A549 (cell line): ENCODE measurements around the gene ZNF474. TPM values are rescaled to one million over a fixed set of nuclear protein-coding genes. Genes with fewer than 3 reads are reported as not detected.

Source experiments
- ATAC-seq, 2 experiments: fragments of 200-7000 bp in 1 of 2; fragments of >200 bp in 1 of 2; cut with Nextera tagmentation in 1 of 2; cut with Tn5 transposase in 1 of 2; 3 replicates each; pipeline versions ENCODE4 v1.8.0 to v1.9.1; 2018 to 2020; ENCODE audit warnings: mild to moderate bottlenecking in 1 of 2, moderate library complexity in 1 of 2
- CTCF ChIA-PET: fragments of 300-600 bp; sonication (Branson Sonifier 250); formaldehyde crosslinking; extraction: SDS; loops from one replicate; lab custom pipeline; 2021; ENCODE audit warnings: antibody characterized with exemption, inconsistent platforms; lab: Yijun Ruan, JAX
- POLR2A ChIA-PET: fragments of 350-600 bp; formaldehyde crosslinking; extraction: SDS; loops from one replicate; lab custom pipeline; 2021; ENCODE audit warnings: antibody characterized with exemption, inconsistent platforms; lab: Yijun Ruan, JAX
- DNase-seq, 2 experiments: peaks; one replicate each; pipeline versions ENCODE4 v3.0.0 to v3.0.0-alpha.2; 2011 to 2016; ENCODE audit warnings: low read depth in 1 of 2, low spot score in 1 of 2
- FAIRE-seq: peaks from 2 replicates; lab custom pipeline; 2011; peaks lifted over from hg19 to GRCh38; lab: Jason Lieb, UNC
- H3K27ac ChIP-seq, 2 experiments: fragments of >200 bp; sonication (Bioruptor Twin); formaldehyde crosslinking; 3 replicates each; pipeline ENCODE4 v1.5.1; 2016 to 2017
- H3K4me1 ChIP-seq: fragments of >200 bp; sonication (Bioruptor Twin); formaldehyde crosslinking; 3 replicates; pipeline ENCODE4 v1.6.1; 2016
- H3K4me2 ChIP-seq: fragments of >200 bp; sonication (Bioruptor Twin); formaldehyde crosslinking; 3 replicates; pipeline ENCODE4 v1.6.1; 2016
- H3K4me3 ChIP-seq: fragments of >200 bp; sonication (Bioruptor Twin); formaldehyde crosslinking; 3 replicates; pipeline ENCODE4 v1.5.1; 2016
- H3K9me3 ChIP-seq: fragments of >200 bp; sonication (Bioruptor Twin); formaldehyde crosslinking; 3 replicates; pipeline ENCODE4 v1.6.1; 2016
- ATOH8 ChIP-seq: fragments of 250-450 bp; sonication (Bioruptor Pico); IDR thresholded peaks from 2 replicates; pipeline ENCODE4 v1.5.0; 2020; ENCODE audit warnings: low read depth, mild to moderate bottlenecking, moderate library complexity
- BCL3 ChIP-seq: fragments of >200 bp; sonication (Bioruptor Twin); formaldehyde crosslinking; IDR thresholded peaks from 3 replicates; pipeline ENCODE4 v1.6.1; 2016
- BHLHE40 ChIP-seq: IDR thresholded peaks from 2 replicates; pipeline ENCODE4 v1.6.1; 2012; ENCODE audit warnings: low read depth, low read length, inconsistent platforms
- CBX2 ChIP-seq: fragments of 200-600 bp; sonication (generic); IDR thresholded peaks from 2 replicates; pipeline ENCODE4 v1.6.1; 2016; ENCODE audit warnings: low read depth, mild to moderate bottlenecking, borderline replicate concordance
- CBX8 ChIP-seq: fragments of 200-600 bp; sonication (generic); IDR thresholded peaks from 2 replicates; pipeline ENCODE4 v1.6.1; 2016
- CEBPB ChIP-seq, 2 experiments: fragments of >200 bp in 1 of 2; sonication (Bioruptor Twin) in 1 of 2; formaldehyde crosslinking in 1 of 2; IDR thresholded peaks; 2 replicates each; pipeline ENCODE4 v1.6.1; 2012 to 2016
- CHD2 ChIP-seq: fragments of 150-350 bp; IDR thresholded peaks from 2 replicates; pipeline ENCODE4 v1.6.1; 2014; ENCODE audit warnings: low read length; ENCODE audit not compliant: partially characterized antibody
- CTCF ChIP-seq: fragments of >200 bp; sonication (Bioruptor Twin); formaldehyde crosslinking; IDR thresholded peaks from 3 replicates; pipeline ENCODE4 v1.5.1; 2016
- E2F6 ChIP-seq: IDR thresholded peaks from 2 replicates; pipeline ENCODE4 v1.6.1; 2012; ENCODE audit warnings: low read depth, borderline replicate concordance
- ELK1 ChIP-seq: fragments of 150-350 bp; IDR thresholded peaks from 2 replicates; pipeline ENCODE4 v1.6.1; 2014; ENCODE audit warnings: low read depth, mild to moderate bottlenecking, low read length
- FOSL2 ChIP-seq, 2 experiments: fragments of 450-650 bp in 1 of 2; fragments of >200 bp in 1 of 2; sonication (Bioruptor Twin) in 1 of 2; formaldehyde crosslinking; IDR thresholded peaks; 2 replicates each; pipeline versions ENCODE4 v1.5.0 to v1.6.1; 2016 to 2020; ENCODE audit warnings: mild to moderate bottlenecking in 1 of 2, moderate library complexity in 1 of 2
- FOXS1 ChIP-seq: fragments of 250-450 bp; sonication (Bioruptor Pico); IDR thresholded peaks from 2 replicates; pipeline ENCODE4 v1.5.0; 2020; ENCODE audit warnings: mild to moderate bottlenecking, moderate library complexity
- GATA3 ChIP-seq: IDR thresholded peaks from 2 replicates; pipeline ENCODE4 v1.6.1; 2012; ENCODE audit warnings: borderline replicate concordance
- HES2 ChIP-seq: fragments of >200 bp; sonication (Bioruptor Twin); formaldehyde crosslinking; IDR thresholded peaks from 2 replicates; pipeline ENCODE4 v1.6.1; 2016
- HMGXB4 ChIP-seq: fragments of 250-450 bp; sonication (Bioruptor Pico); IDR thresholded peaks from 2 replicates; pipeline ENCODE4 v1.5.0; 2021; ENCODE audit warnings: mild to moderate bottlenecking, moderate library complexity, borderline replicate concordance
- HOXA7 ChIP-seq: fragments of 250-450 bp; sonication (Bioruptor Pico); IDR thresholded peaks from 2 replicates; pipeline ENCODE4 v1.5.0; 2020; ENCODE audit warnings: mild to moderate bottlenecking, moderate library complexity
- MYC ChIP-seq: IDR thresholded peaks from 2 replicates; pipeline ENCODE4 v1.6.1; 2012; ENCODE audit warnings: mild to moderate bottlenecking, inconsistent platforms, low read length, improper control_type of control experiment, borderline replicate concordance
- NFE2L2 ChIP-seq: fragments of 150-350 bp; conservative IDR thresholded peaks from 2 replicates; pipeline ENCODE4 v1.6.1; 2014; ENCODE audit warnings: low read length
- NR3C1 ChIP-seq: fragments of >200 bp; sonication (Bioruptor Twin); formaldehyde crosslinking; IDR thresholded peaks from 3 replicates; pipeline ENCODE4 v1.6.1; 2017
- POLR2AphosphoS2 ChIP-seq: conservative IDR thresholded peaks from 2 replicates; pipeline ENCODE4 v1.6.1; 2012; ENCODE audit warnings: low read length, improper control_type of control experiment, inconsistent platforms
- SMC3 ChIP-seq: fragments of >200 bp; sonication (Bioruptor Twin); formaldehyde crosslinking; IDR thresholded peaks from 3 replicates; pipeline ENCODE4 v1.6.1; 2018; ENCODE audit warnings: inconsistent platforms
- SREBF2 ChIP-seq: fragments of 450-650 bp; IDR thresholded peaks from 2 replicates; pipeline ENCODE4 v1.6.1; 2014; ENCODE audit warnings: mild to moderate bottlenecking, moderate library complexity
- TP53 ChIP-seq: fragments of 250-450 bp; sonication (Bioruptor Pico); IDR thresholded peaks from 2 replicates; pipeline ENCODE4 v1.5.0; 2021; ENCODE audit warnings: mild to moderate bottlenecking, moderate library complexity
- ZC3H11A ChIP-seq: fragments of 450-650 bp; IDR thresholded peaks from 2 replicates; pipeline ENCODE4 v1.6.1; 2014; ENCODE audit warnings: antibody characterized with exemption, mild to moderate bottlenecking
- WGBS: methylation state at CpG from one replicate; pipeline ENCODE4 v1.1.6; 2017; ENCODE audit errors: missing lambda C conversion rate; 5-methylcytosine and 5-hydroxymethylcytosine counted together
- polyA plus RNA-seq, 4 experiments: library from polyadenylated mRNA; depleted of rRNA in 3 of 4; stranded (reverse); fragments of >200 nt; fragmentation: RNase III in 1 of 4; extraction: RNeasy Plus Mini Kit Qiagen cat#74134 plus additional on column Dnase treatment in 1 of 4; gene quantifications; 2 replicates in 3 of 4; 3 replicates in 1 of 4; pipeline ENCODE4 v1.2.3, GENCODE V29; 2011 to 2017

Gene ZNF474
- polyA plus RNA-seq, 2 of the 4 experiments (the other 2 are of a cell fraction), result 0.15 to 0.30 TPM

GRCh38 chr5:122175852-122176251, 46.5 kb downstream of the ZNF474 start:
- H3K27ac ChIP-seq, result no peak overlapping the region
- H3K4me1 ChIP-seq, result no peaks in the 10 kb centered on the region; the same call in 2 of the 3 replicates
- no peak for ATAC-seq
- ChIA-PET POLR2A (no interaction called here), CTCF (interaction anchor here (0.6 kb wide), 1 partner anchor 454 kb away, joined by 3 read pairs; no protein-coding TSS in a partner anchor)
- no peak overlapping the region for H3K4me2 ChIP-seq
- no peak for TF ChIP-seq SMC3
- no peak for TF ChIP-seq FOSL2 (IDR thresholded peaks at IDR 0.05)
- no peak for TF ChIP-seq FOSL2 (CRISPR knock-in tag; IDR thresholded peaks at IDR 0.05)
- no peak for TF ChIP-seq CBX8
- TF ChIP-seq FOXS1, result no peak
- no peak for TF ChIP-seq HMGXB4 (CRISPR knock-in tag)
- TF ChIP-seq ELK1, result no peak
- TF ChIP-seq TP53 (CRISPR knock-in tag), result no peak
- no peak for TF ChIP-seq SREBF2
- no peak for TF ChIP-seq NFE2L2
- no peak for TF ChIP-seq CBX2
- no peak for TF ChIP-seq HES2
- no peak for TF ChIP-seq E2F6
- TF ChIP-seq NR3C1, result no peak
- DNase-seq, result no peak
- H3K4me3 ChIP-seq, result no peak overlapping the region
- no peak for FAIRE-seq
- no peaks in the 10 kb centered on the region for H3K9me3 ChIP-seq

- ATAC-seq, result no peak
- Histone ChIP-seq H3K9me3 (no peaks in the 10 kb centered on the region), H3K4me2 (no peak overlapping the region), H3K27ac (no peak overlapping the region), H3K4me3 (no peak overlapping the region), H3K4me1 (peaks cover 13% of the 10 kb centered on the region; the same call in 2 of the 3 replicates)
- no peak for DNase-seq
- ChIA-PET CTCF (interaction anchor here (1.3 kb wide), 1 partner anchor 17 kb away, joined by 3 read pairs; a partner anchor contains a TSS), POLR2A (no interaction called here)
- WGBS, result 29% methylated on average over 2 of the region's 2 CpGs
- no peak for FAIRE-seq
- TF ChIP-seq POLR2AphosphoS2 (no peak), CTCF (no peak), GATA3 (no peak), BCL3 (no peak), CHD2 (no peak), MYC (no peak), CBX8 (no peak), HOXA7 (CRISPR knock-in tag) (no peak), BHLHE40 (no peak), SMC3 (no peak), ELK1 (no peak), ZC3H11A (no peak), E2F6 (no peak), ATOH8 (no peak), CEBPB (IDR thresholded peaks at IDR 0.05) (no peak)
Observed at GRCh38 chr5:122177161-122177560, 47.8 kb downstream of the ZNF474 start.
